DMS153 treated with DMSO at 0.1 percent for 48 hours (cell line): ENCODE measurements around the gene TSPAN14.
A peak's percentile ranks its signal among the peaks of the same experiment; 100 is the strongest.
"Not testable (repeated sequence)": the region's sequence is repeated elsewhere in the genome, so short reads cannot be mapped to it uniquely, and the experiment has no call there.

Experiments
- DNase-seq: peaks from one replicate; lab custom pipeline; 2025; ENCODE audit not compliant: unreplicated experiment; lab: John Stamatoyannopoulos, UW

Gene TSPAN14

DNA sequence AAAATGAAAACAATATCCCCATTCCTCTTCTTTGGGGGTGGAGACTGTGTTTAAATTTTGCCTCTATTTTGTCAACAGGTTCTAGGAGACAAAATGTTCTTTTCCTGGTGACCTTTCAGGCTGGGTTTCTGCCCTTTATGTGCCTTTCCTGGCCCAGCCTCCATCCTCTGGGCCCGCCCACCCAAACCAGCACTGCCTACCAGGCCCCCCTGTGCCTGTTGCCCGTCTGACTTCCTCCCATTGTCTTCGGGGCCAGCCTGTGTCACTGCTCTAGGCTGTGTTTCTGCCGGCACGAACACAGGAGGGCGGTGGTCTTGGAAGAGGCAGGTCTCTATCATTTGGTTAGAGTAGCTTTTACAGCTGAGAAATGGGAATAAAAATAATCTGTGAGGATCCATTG lies 13.9 kb downstream of the TSPAN14 start:
- peak; percentile 11 for DNase-seq

- DNase-seq = no peak
These were observed 14.8 kb downstream of the TSPAN14 start for GRCh38 chr10:80468806-80469421.

- DNase-seq = no peak
These were observed 16.2 kb downstream of the TSPAN14 start for GRCh38 chr10:80470266-80470665.

GRCh38 chr10:80471001-80471400 lies 16.9 kb downstream of the TSPAN14 start:
- DNase-seq = no peak

DNA sequence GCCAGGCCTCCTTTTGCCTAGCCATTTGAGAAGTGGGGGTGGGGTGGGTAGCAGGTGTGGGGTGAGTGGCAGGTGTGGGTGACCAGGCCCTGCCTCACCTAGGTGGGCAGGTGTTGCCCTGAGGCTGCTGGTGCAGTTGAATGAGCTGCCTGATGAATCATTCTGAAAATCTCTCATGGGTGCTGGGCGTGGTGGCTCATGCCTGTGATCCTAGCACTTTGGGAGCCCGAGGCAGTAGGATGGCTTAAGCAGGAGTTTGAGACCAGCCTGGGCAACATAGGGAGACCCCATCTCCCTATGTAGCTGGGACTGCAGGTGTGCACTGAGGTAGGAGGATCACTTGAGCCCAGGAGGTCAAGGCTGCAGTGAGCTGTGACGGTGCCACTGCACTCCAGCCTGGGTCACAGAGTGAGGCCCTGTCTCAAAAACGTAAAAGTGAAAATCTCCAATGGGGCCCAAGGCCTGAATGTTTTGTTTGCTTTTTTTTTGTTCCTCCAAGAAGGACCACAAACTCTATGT lies 17.7 kb downstream of the TSPAN14 start:
- no peak for DNase-seq

GRCh38 chr10:80472234-80473095 lies 18.4 kb downstream of the TSPAN14 start:
- no peak for DNase-seq

DNA sequence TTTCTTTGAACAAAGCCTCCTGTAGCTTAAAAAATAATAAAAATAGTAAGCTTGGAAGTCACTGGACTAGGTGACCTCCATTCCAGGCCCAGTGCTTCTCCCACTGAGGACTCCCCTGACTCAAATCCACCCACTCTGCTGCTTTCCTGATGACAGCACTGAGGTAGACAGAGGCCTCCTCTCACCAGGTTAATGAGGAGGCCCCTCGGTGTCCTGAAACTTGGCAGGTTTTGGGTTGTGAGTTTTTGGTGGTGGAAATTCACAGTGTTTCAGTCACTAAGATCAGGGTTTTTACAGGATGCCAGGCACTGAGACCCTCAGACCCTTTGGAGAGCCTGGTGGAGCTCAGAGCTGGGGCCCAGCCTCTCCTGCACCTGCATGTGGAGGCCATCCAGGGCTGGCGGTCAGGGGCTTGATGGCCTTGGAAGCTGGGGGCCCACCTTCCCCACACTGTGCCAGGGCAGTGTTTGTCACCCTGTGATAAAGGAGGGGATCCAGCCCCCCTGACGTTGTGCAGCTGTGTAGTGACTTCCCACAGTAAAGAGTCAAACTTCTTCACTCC lies 19.1 kb downstream of the TSPAN14 start:
- no peak for DNase-seq

- DNase-seq = no peak
These were observed 19.8 kb downstream of the TSPAN14 start for GRCh38 chr10:80473692-80474596.

DNA sequence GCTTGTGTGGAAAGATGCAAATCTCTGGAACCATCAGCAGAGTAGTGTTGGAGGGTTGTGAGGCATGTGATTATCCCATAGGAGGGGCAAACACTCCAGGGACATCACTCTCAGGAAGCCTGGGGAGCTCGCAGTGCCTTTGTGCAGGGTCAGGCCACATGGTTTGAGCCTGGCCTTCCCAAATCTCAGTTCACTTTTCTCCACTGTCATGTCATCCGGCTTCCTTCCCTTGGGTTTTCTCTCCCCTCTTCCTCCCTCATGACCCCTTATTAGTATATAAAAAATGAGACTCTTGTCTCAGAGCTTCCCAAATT lies 20.4 kb downstream of the TSPAN14 start:
- no peak for DNase-seq

- no peak for DNase-seq
These were observed 20.8 kb downstream of the TSPAN14 start for GRCh38 chr10:80474941-80475340.

DNA sequence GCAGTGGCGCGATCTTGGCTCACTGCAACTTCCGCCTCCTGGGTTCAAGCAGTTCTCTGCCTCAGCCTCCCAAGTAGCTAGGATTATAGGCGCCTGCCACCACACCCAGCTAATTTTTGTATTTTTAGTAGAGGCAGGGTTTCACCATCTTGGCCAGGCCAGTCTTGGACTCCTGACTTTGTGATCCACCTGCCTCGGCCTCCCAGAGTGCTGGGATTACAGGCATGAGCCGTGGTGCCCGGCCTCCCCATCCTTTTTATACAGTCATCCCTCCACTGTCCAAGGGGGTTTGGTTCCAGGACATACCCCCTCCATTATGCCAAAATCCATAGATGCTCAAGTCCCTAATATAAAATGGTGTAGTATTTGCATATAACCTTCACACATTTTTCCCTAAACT lies 21.5 kb downstream of the TSPAN14 start:
- DNase-seq = not testable (repeated sequence)

GRCh38 chr10:80476685-80477084 lies 22.6 kb downstream of the TSPAN14 start:
- DNase-seq = no peak

GRCh38 chr10:80477813-80478212 lies 23.7 kb downstream of the TSPAN14 start:
- DNase-seq = no peak

GRCh38 chr10:80480373-80480772 lies 26.3 kb downstream of the TSPAN14 start:
- not testable (repeated sequence) for DNase-seq

GRCh38 chr10:80480852-80481251 lies 26.7 kb downstream of the TSPAN14 start:
- no peak for DNase-seq

DNA sequence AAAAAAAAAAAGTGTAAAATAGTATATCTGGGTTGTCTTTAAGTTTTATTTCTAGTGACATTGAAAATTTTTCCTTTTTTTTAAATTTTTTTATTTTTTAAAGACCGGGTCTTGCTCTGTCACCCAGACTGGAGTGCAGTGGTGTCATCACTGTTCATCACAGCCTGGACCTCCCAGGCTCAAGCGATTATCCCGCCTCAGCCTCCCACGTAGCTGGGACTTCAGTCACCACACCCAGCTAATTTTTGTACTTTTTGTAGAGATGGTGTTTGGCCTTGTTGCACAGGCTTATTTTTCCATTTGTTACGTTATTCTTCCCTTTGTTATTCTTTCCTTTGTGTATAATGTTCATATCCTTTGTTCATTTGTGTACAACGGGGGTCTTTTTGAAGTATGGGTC lies 30.1 kb downstream of the TSPAN14 start:
- no peak for DNase-seq

GRCh38 chr10:80484676-80485075 lies 30.6 kb downstream of the TSPAN14 start:
- no peak for DNase-seq

- no peak for DNase-seq
These were observed 31.2 kb downstream of the TSPAN14 start for GRCh38 chr10:80485076-80485945.

DNA sequence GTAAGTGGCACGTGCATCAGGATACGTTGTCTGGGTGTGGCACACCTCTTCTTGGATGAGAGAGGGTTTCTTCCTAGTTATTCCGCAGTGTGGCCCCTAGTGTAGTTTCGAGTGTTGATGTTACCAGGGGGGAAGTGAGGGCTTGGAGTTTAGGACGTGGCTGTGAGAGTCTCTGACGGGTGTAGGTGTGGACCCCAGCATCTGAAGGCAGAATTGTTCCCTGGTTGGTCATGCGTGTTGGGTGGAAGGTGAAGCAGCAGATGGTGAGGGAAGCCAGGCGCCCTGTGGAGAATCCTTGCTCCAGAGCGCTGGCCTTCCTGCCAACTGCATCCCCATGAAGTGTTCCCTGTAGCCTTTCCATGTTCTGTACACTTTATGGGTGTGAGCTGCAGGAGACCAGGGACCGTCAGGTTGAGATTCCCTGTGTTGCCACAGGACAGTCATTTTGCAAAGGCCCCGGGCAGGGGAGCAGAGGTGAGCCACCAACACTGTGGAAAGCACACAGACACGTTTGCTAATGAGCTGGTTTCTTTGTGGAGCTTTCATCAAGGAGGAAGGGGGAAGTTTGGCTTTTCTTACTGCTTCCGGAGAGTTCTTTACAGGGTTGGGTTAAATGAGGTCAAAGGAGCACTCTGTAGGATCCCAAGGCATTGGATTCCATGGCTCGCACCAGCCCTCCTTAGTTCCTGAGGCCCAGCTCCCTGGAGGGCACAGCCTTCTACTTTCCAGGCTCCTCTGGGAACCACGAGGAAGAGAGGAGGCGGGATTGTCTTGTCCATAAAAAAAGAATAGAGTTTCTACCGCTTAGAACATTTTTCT lies 32.0 kb downstream of the TSPAN14 start:
- no peak for DNase-seq
